HG02798 (cell line): ENCODE data around the gene TENM3.

Experiments
- ATAC-seq: cut with Tn5 transposase; IDR thresholded peaks from one replicate; pipeline ENCODE4 v1.9.1; 2021; ENCODE audit warnings: mild to moderate bottlenecking; ENCODE audit not compliant: unreplicated experiment, poor library complexity

Gene TENM3

GRCh38 chr4:182842759-182843390, 599.7 kb downstream of the TENM3 start:
- ATAC-seq = no peak

DNA sequence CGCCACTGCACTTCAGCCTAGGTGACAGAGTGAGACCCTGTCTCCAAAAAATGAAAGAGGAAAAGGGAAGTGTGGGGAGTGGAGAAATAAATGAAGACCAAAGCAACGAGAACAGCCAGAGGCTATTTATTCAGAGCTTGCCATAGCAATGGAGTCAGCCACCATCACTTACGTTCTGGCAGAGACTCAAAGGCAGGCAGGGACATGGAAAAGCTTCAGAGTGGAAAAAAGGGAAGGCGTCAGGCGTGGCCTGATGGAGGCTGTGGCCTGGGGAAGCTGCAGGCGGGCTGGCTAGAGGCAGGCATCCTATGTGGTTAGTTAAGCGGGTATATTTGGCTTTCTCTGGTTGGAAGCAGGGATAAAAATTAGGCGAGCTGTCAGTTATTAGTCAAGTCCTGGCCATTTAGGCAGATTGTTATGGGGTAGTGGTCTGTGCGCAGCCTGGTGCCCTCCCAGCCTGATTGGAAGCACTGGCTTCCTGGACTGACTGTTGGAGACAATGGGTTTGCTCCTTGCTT, 600.7 kb downstream of the TENM3 start:
- ATAC-seq = no peak

GRCh38 chr4:182845618-182846017, 602.4 kb downstream of the TENM3 start:
- no peak for ATAC-seq

- ATAC-seq = no peak
Observed at GRCh38 chr4:182846036-182846435, 602.8 kb downstream of the TENM3 start.

- ATAC-seq = no peak
Observed at GRCh38 chr4:182847576-182848450, 604.6 kb downstream of the TENM3 start.

DNA sequence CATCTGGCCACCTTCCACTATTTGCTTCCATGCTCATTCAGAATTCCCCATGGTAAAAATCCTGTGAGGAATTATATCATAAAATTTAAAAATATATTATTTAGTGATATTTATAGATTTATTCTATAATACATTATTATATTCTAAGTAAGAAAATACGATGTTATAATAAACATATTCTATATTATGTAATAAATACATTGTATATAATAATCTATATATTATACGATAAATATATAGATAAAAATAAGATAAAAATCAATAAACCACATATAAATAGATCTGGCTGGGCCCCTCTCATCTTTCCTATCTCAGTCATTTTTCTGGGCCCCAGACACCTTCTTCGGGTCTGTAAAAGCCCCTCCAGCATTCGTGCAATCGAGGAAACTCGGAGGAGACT, 605.5 kb downstream of the TENM3 start:
- ATAC-seq = no peak
